ENCODE data around the gene BICC1. TPM values are rescaled to one million over a fixed set of nuclear protein-coding genes. Genes with fewer than 3 reads are reported as not detected.

The BICC1 gene
- total RNA-seq, 2 donors from 2014 or later = 0.27 to 0.40 TPM

DNA sequence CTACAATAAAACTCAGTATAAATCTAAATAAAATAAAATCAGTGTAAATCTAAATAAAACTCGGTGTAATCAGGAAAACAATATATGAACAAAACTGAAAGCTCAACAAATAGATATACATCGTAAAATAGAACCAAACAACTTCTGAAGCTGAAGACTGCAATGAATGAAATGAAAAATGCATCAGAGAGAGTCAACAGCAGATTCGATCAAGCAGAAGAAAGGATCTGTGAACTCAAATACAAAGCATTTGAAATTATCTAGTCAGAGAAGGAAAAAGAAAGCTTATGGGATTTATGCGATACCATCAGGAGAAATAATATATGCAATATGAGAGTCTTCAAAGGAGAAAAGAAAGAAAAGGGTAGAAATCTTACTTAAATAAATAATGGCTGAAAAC, 255.0 kb downstream of the BICC1 start:
- no peaks in the 10 kb centered on the region for H3K36me3 Mint-ChIP-seq (ENCODE audit: low read depth)
- H3K4me3 Mint-ChIP-seq = no peak overlapping the region
- no peak overlapping the region for H3K4me3 ChIP-seq (ENCODE audit: low read length)
- no peaks in the 10 kb centered on the region for H3K36me3 ChIP-seq (ENCODE audit: control insufficient read depth, insufficient read depth, low read length)
- 97 to 100% methylated on average over 1 to 4 of the region's 4 CpGs for WGBS, 2 experiments (ENCODE audit: insufficient coverage in 1 of 2, insufficient read length in 1 of 2)
- H3K9me3 ChIP-seq (ENCODE audit: control insufficient read depth, low read length) = no peaks in the 10 kb centered on the region
- DNase-seq = no peak
- H3K4me1 ChIP-seq (ENCODE audit: control insufficient read depth, insufficient read depth, low read length) = no peaks in the 10 kb centered on the region
- no peaks in the 10 kb centered on the region for H3K4me1 Mint-ChIP-seq
- TF ChIP-seq, protein P1, sequence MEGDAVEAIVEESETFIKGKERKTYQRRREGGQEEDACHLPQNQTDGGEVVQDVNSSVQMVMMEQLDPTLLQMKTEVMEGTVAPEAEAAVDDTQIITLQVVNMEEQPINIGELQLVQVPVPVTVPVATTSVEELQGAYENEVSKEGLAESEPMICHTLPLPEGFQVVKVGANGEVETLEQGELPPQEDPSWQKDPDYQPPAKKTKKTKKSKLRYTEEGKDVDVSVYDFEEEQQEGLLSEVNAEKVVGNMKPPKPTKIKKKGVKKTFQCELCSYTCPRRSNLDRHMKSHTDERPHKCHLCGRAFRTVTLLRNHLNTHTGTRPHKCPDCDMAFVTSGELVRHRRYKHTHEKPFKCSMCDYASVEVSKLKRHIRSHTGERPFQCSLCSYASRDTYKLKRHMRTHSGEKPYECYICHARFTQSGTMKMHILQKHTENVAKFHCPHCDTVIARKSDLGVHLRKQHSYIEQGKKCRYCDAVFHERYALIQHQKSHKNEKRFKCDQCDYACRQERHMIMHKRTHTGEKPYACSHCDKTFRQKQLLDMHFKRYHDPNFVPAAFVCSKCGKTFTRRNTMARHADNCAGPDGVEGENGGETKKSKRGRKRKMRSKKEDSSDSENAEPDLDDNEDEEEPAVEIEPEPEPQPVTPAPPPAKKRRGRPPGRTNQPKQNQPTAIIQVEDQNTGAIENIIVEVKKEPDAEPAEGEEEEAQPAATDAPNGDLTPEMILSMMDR (conservative IDR thresholded peaks at IDR 0.05) = no peak
- no peak overlapping the region for H3K27ac ChIP-seq (ENCODE audit: low read depth, low read length)
- H3K27ac Mint-ChIP-seq = no peak overlapping the region
- H3K27me3 ChIP-seq (ENCODE audit: control insufficient read depth, insufficient read depth, low read length, poor library complexity, severe bottlenecking) = no peaks in the 10 kb centered on the region
- H3K27me3 Mint-ChIP-seq (ENCODE audit: insufficient read depth) = no peaks in the 10 kb centered on the region
- no peaks in the 10 kb centered on the region for H3K9me3 Mint-ChIP-seq
- H3K9ac ChIP-seq (ENCODE audit: extremely low read depth, low read length, poor library complexity, severe bottlenecking) = no peak overlapping the region

DNA sequence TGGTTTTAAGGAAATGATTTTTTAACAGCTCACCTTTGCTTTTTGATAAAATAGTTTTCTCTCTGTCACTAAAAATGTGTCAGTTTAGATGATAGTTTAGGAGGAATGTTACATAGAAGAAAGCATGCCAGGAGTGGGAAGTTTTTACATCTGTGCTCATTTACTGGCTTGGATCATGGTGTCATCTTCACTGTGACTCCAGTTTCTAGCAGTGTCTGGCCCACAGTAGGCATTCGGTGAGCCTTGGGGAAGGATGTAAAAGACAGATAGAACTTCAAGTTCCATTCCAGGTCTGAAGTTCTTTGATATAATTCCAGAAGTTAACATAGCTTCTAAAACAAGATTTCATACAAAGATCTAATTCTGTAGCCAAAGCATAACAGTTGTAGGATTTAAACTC, 259.2 kb downstream of the BICC1 start:
- Mint-ChIP-seq H3K4me1 (no peaks in the 10 kb centered on the region), H3K9me3 (no peaks in the 10 kb centered on the region), H3K36me3 (ENCODE audit: low read depth) (no peaks in the 10 kb centered on the region), H3K27me3 (ENCODE audit: insufficient read depth) (no peaks in the 10 kb centered on the region), H3K4me3 (no peak overlapping the region), H3K27ac (no peak overlapping the region)
- no peak overlapping the region for H3K4me3 ChIP-seq (ENCODE audit: low read length)
- no peaks in the 10 kb centered on the region for H3K27me3 ChIP-seq (ENCODE audit: control insufficient read depth, insufficient read depth, low read length, poor library complexity, severe bottlenecking)
- TF ChIP-seq, protein P1 (conservative IDR thresholded peaks at IDR 0.05) = no peak
- H3K9ac ChIP-seq (ENCODE audit: extremely low read depth, low read length, poor library complexity, severe bottlenecking) = no peak overlapping the region
- H3K27ac ChIP-seq (ENCODE audit: low read depth, low read length) = no peak overlapping the region
- 80 to 88% methylated on average over 1 of the region's 1 CpG for WGBS, 2 experiments (ENCODE audit: insufficient coverage in 1 of 2, insufficient read length in 1 of 2)
- DNase-seq = no peak
- H3K4me1 ChIP-seq (ENCODE audit: control insufficient read depth, insufficient read depth, low read length) = no peaks in the 10 kb centered on the region
- H3K36me3 ChIP-seq (ENCODE audit: control insufficient read depth, insufficient read depth, low read length) = no peaks in the 10 kb centered on the region
- no peaks in the 10 kb centered on the region for H3K9me3 ChIP-seq (ENCODE audit: control insufficient read depth, low read length)

DNA sequence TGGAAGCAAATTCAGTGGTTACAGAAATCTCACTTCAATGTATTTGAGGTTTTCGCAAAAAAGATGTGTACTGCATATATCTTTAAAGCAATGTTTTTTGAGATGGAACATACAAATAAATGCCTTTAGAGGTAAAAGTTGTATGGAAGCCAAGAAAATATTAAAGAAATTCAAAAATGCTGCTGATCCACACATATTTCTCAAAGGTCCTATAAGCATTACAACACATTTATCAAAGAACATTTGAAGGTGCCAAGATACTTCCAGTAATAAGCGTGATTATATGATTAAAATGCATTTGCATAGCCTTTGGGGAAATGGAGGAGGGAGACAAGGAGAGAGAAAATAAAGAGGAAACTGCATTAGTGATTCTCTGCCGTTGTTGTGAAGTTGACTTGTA, 260.1 kb downstream of the BICC1 start:
- TF ChIP-seq, protein P1 (conservative IDR thresholded peaks at IDR 0.05) = no peak
- Histone ChIP-seq H3K27me3 (ENCODE audit: control insufficient read depth, insufficient read depth, low read length, poor library complexity, severe bottlenecking) (no peaks in the 10 kb centered on the region), H3K36me3 (ENCODE audit: control insufficient read depth, insufficient read depth, low read length) (no peaks in the 10 kb centered on the region), H3K9ac (ENCODE audit: extremely low read depth, low read length, poor library complexity, severe bottlenecking) (no peak overlapping the region), H3K4me3 (ENCODE audit: low read length) (no peak overlapping the region), H3K9me3 (ENCODE audit: control insufficient read depth, low read length) (no peaks in the 10 kb centered on the region), H3K4me1 (ENCODE audit: control insufficient read depth, insufficient read depth, low read length) (no peaks in the 10 kb centered on the region), H3K27ac (ENCODE audit: low read depth, low read length) (no peak overlapping the region)
- 93 to 100% methylated on average over 2 to 3 of the region's 3 CpGs for WGBS, 2 experiments (ENCODE audit: insufficient coverage in 1 of 2, insufficient read length in 1 of 2)
- H3K27ac Mint-ChIP-seq = no peak overlapping the region
- no peak overlapping the region for H3K4me3 Mint-ChIP-seq
- no peaks in the 10 kb centered on the region for H3K36me3 Mint-ChIP-seq (ENCODE audit: low read depth)
- no peaks in the 10 kb centered on the region for H3K9me3 Mint-ChIP-seq
- H3K27me3 Mint-ChIP-seq (ENCODE audit: insufficient read depth) = no peaks in the 10 kb centered on the region
- H3K4me1 Mint-ChIP-seq = no peaks in the 10 kb centered on the region
- no peak for DNase-seq

Measured in endodermal cell (in vitro differentiated cells).